Epithelial cell of prostate (primary cell): Measurements from ENCODE around the gene ARHGAP12.
A peak's percentile ranks its signal among the peaks of the same experiment; 100 is the strongest.
"Not testable (repeated sequence)": the region's sequence is repeated elsewhere in the genome, so short reads cannot be mapped to it uniquely, and the experiment has no call there.

Source experiments
- DNase-seq: peaks from one replicate; pipeline ENCODE4 v3.0.0-alpha.2; 2011; ENCODE audit warnings: low read depth, low spot score
- H3K27ac ChIP-seq: fragments of 450-650 bp; 2 replicates; pipeline ENCODE4 v1.5.1; 2017; ENCODE audit warnings: mild to moderate bottlenecking

ARHGAP12 gene

GRCh38 chr10:31780717-31781116 is 147.9 kb downstream of the ARHGAP12 start:
- H3K27ac ChIP-seq = no peak overlapping the region

GRCh38 chr10:31778627-31779026 is 150.0 kb downstream of the ARHGAP12 start:
- DNase-seq = no peak
- H3K27ac ChIP-seq = no peak overlapping the region

More at GRCh38 chr10:31780717-31781116, 147.9 kb downstream of the ARHGAP12 start:
- no peak for DNase-seq

DNA sequence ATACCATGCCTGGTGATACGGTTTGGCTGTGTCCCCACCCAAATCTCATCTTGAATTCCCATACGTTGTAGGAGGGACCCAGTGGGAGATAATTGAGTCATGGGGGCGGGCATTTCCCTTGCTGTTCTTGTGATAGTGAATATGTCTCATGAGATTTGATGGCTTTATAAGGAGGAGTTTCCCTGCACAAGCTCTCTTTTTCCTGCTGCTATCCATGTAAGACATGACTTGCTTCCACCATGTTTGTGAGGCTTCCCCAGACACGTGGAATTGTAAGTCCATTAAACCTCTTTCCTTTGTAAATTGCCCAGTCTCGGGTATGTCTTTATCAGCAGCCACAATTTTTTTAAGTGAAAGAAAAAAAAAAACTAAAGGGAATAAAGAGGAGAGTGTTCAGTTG is 152.5 kb downstream of the ARHGAP12 start:
- DNase-seq = no peak
- no peak overlapping the region for H3K27ac ChIP-seq

DNA sequence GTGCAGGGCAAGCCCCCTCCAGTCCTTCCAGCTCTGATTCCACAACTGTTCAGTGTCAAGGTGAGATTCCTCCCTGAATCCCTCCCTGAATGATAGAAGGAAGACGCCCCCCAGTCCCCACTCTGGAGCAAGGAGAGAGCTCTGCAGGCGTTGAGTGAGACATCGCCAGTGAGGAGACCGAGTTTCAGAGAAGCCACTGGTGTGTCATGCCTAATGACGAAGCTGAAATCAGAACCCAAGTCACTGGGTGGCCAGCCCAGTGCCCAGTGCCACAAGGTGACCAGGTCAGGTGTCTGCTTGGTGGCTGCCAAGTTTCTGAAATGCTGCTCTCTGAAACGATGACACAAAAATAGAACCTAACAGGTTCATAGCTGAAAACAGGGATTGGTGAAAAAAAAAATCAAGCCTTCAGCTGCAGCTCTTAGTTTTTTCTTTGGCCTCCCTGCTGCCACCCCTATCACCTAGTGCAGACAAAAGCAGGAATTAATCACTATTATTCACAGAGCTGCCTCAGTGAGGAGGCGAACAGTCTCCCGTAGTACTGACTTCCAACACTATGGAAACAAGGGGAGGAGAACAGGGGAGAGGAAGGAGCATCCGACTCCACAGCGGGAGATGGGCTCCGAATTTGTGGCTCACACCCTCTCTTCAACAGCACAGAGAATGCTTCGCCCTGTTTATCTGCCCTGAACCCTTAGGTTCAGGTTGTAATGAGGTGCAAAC is 153.5 kb downstream of the ARHGAP12 start:
- H3K27ac ChIP-seq = no peak overlapping the region
- no peak for DNase-seq

- H3K27ac ChIP-seq = no peak overlapping the region
- DNase-seq = no peak
These were observed 154.2 kb downstream of the ARHGAP12 start for GRCh38 chr10:31774299-31774900.

DNA sequence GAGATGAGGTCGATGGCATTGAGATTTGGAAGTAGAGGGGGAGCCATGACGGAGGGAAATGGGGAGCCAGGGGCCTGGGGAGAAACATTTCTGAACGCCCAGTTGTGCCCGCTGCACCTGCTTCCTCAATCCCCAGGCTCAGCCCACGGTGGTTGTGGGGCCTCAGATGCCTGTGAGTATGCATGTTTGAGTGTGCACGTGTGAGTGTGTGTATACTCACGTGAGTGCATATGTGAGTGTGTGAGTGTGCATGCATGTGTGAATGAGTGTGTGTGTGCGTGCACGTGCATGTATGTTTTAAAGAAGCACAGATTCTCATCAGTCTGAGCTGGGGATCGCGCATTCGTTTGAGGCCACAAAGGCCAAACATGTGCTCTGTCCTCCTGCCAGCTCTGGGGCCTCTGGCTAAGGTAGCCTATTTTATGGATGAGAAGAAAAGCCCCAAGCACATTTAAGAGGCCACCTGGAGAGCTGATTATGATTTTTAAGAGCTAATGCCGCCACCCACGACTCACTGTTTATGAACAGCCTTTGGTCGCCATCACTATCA is 154.8 kb downstream of the ARHGAP12 start:
- DNase-seq = no peak

DNA sequence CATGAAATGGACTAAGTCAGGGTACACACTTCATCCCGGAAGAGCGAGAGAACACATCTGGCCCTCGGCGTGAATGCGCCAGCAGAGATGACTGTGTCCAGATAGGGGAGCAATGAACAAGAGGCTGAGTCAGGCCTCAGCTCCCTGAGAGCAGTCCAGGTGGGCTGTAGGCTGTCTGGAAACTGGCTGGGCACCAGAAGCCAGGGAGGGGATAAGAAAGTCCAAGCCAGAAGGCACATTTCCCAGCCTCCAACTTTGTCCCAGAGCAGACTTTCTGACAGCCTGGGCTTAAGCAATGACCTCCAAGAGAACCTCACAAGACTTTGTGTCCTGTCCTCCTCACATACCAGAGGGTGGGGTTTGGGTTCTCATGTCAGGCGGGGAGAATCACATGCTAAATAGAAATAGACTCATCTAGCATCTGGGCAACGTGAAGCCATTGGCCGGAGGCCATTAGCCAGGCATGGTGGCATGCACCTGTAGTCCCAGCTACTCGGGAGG is 157.2 kb downstream of the ARHGAP12 start:
- H3K27ac ChIP-seq = no peak overlapping the region
- DNase-seq = no peak

More for the DNA sequence above, 154.8 kb downstream of the ARHGAP12 start:
- H3K27ac ChIP-seq = no peak overlapping the region

DNA sequence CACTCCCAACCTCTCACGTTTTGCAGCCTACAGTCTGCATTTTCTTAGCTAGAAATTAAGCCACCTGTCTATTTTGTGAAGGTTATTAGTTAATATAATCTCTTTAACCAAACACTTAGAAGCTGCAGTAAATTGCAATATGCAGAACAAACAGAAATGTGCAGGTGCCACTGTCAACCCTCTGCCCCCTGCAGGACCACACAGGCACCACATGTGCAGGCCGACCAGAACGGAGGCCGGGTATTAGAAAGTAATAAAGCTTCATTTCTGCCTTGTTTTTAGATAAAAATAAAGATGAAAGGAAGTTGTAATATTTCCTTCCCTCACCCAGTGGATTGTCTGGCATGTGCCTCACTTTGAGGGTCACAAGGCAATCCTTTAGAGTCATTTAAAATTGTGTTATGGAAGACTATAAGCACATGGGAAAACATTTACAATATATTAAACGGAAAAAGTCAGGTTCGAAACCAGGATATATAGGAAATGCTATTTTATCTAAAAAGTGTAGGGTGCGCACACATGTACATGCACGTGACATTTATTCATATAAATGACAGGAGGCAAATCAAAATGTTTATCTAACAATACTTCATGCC is 158.2 kb downstream of the ARHGAP12 start:
- peak overlapping the region; percentile 69 for H3K27ac ChIP-seq
- no peak for DNase-seq

DNA sequence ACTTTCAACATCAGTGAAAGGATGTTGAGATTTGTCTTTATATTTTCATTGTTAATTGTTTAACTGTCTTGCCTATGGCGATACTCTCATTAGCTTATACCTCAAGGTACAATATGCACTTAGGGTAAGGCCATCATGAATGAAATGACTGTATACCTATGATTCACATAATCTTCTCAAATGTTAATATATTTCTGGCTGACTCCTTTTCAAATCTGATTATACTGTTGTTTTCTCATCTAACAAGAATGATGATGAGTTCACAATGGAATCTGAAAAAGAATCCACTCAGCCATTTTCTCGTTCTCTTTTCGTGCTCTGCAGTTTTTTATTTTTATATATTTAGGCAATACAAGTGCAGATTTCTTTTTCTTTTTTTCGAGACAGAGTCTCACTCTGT is 159.1 kb downstream of the ARHGAP12 start:
- no peak for DNase-seq
- H3K27ac ChIP-seq = peak overlapping the region; percentile 69

DNA sequence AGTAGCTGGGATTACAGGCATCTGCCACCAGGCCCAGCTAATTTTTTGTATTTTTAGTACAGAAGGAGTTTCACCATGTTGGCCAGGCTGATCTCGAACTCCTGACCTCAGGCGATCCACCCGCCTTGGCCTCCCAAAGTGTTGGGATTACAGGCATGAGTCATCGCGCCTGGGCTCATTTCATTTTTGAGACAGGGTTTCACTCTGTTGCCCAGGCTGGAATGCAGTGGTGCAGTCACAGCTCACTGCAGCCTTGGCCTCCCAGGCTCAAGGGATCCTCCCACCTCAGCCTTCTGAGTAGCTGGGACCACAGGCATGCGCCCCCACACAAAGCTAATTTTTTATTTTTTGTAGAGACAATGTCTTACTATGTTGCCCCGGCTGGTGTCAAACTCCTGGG is 159.7 kb downstream of the ARHGAP12 start:
- peak overlapping the region; percentile 69 for H3K27ac ChIP-seq
- DNase-seq = not testable (repeated sequence)

DNA sequence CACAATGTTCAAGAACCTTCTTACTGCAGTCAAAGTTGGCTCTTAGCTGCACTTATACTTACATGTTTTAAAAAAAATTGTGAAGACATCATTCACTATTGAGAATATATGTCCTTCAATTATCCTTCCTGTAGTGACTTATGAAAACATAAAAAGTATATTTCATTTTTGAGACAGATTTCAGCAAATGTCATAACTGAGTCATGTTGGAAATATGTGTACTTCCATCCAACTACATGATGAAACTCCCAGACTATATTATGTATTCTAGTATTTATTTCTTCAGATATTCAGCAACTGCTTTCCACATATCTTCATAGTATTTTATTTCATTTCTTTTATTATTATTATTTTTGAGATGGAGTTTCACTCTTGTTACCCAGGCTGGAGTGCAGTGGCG is 160.2 kb downstream of the ARHGAP12 start:
- DNase-seq = no peak
- H3K27ac ChIP-seq = peak overlapping the region; percentile 69

- H3K27ac ChIP-seq = no peak overlapping the region
- DNase-seq = no peak
These were observed 163.1 kb downstream of the ARHGAP12 start for GRCh38 chr10:31765541-31765940.

- no peak overlapping the region for H3K27ac ChIP-seq
- no peak for DNase-seq
These were observed 166.3 kb downstream of the ARHGAP12 start for GRCh38 chr10:31762316-31762715.

- DNase-seq = no peak
- no peak overlapping the region for H3K27ac ChIP-seq
These were observed 167.5 kb downstream of the ARHGAP12 start for GRCh38 chr10:31761156-31761555.

DNA sequence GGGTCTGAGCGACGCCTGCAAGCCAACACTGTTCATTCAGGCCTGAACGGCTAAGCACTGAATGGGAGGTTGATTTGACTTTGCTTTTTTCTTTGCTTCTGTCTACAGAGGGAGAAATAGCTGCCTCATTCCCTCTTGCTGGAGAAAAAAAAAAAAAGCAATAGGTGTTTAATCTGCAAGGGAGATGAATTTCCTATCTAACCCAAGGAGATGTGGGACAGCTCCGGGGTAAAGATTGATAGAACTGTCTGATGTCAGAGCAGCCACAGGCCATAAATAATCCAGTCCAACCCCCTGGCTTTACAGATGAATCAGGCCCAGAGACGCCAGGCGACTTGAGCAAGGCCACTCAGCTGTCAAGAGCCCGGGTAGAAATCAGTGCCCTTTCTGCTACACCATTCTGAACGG is 168.0 kb downstream of the ARHGAP12 start:
- peak overlapping the region; percentile 81 for H3K27ac ChIP-seq
- DNase-seq = no peak

DNA sequence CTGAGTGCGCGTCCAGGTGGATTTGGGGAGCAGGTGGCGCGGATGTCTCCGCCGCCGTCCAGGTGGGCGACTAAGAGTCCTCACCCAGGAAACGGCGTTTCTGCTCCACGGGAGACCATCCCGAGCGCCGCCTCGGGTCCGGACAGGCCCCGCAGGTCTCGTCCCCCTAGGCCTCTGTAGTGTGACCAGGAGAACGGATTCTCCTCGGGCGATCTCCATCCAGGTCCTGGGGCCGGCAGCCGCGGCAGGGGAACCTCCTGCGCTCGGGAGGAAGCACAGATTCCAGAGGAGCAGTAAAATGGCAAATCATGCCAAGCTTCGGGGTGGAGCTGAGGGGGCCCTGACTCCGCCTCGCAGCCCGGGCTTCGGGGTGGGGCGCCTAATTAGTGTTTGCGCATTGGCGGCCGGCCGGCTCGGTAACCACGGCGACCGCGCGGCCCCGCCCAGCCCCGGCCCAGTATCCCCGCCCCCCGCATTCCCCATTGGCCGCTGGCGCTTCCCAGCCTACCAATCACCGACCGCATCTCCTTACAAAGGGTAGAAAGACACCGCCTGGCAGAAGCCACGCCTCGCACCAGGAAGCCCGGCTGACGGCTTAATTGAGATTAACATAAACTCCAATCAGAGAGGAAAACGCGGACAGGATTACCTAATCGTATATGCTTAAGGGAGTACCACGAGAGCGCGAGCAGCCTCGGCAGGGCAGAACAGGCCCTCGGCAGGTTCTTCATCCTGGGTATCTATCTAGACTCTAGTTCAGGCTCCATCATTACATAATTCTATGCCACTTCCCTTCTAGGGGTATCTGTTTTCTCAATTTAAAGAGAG is 168.6 kb downstream of the ARHGAP12 start:
- H3K27ac ChIP-seq = peak overlapping the region; percentile 81
- peak; percentile 93 for DNase-seq

DNA sequence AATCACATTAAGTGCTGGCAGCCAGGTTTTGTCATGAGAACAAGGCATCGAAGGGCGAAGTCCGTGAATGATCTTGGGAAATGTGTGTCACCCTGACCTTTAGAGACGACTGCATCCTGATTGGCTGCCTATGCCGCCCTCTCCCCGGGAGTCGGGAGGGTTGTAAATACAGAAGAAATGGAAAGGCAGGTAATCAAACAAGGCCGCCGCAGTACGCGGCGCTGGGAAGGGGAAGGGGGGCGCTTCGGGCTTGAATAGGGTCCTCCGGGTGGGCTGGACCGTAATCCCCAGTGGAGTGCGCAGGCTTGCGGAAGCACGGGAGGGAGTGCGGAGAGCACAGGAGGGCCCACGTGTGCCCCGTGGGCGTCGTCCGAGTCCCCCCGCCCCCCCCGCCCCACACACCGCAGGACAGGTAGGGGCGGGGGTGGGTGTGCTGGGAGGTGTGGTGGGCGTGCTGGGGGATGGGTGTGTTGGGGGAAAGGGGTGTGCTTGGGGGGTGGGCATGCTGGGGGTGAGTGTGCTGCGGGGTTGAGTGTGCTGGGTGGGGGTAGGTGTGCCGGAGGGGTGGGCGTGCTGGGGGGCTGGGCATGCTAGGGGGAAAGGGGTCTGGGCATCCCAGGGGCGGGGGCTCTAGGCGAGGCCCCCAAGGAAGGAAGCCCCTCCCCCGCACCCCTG is 169.4 kb downstream of the ARHGAP12 start:
- peak overlapping the region; percentile 81 for H3K27ac ChIP-seq
- DNase-seq = no peak

- DNase-seq = peak; percentile 46
- peak overlapping the region; percentile 81 for H3K27ac ChIP-seq
These were observed 170.1 kb downstream of the ARHGAP12 start for GRCh38 chr10:31758495-31758894.

- no peak for DNase-seq
- no peak overlapping the region for H3K27ac ChIP-seq
These were observed 170.8 kb downstream of the ARHGAP12 start for GRCh38 chr10:31757831-31758230.

GRCh38 chr10:31757386-31757791 is 171.2 kb downstream of the ARHGAP12 start:
- DNase-seq = no peak
- no peak overlapping the region for H3K27ac ChIP-seq
